Mononuclear cell (primary cell): ENCODE measurements around the gene SLC22A23. TPM values are rescaled to one million over a fixed set of nuclear protein-coding genes. Genes with fewer than 3 reads are reported as not detected.

Source experiments
- H3K27me3 ChIP-seq: 2 replicates; pipeline ENCODE4 v1.6.0; 2011; ENCODE audit warnings: low read length, control low read depth; ENCODE audit not compliant: insufficient read depth
- H3K4me1 ChIP-seq: 2 replicates; pipeline ENCODE4 v1.5.1; 2011; ENCODE audit warnings: mild to moderate bottlenecking, low read length, control low read depth; ENCODE audit not compliant: insufficient read depth
- H3K4me3 ChIP-seq: 2 replicates; pipeline ENCODE4 v1.5.1; 2011; ENCODE audit warnings: mild to moderate bottlenecking, low read length, moderate library complexity
- H3K9me3 ChIP-seq: 2 replicates; pipeline ENCODE4 v1.5.1; 2011; ENCODE audit warnings: low read depth, mild to moderate bottlenecking, control low read depth, low read length
- total RNA-seq: library from RNA; depleted of rRNA; stranded (reverse); fragments of >200 nt; gene quantifications from one replicate; pipeline ENCODE4 v1.2.3, GENCODE V29; 2012

Gene SLC22A23
- total RNA-seq, 1 donor, result 6.0 TPM

GRCh38 chr6:3220366-3220765 is 236.5 kb downstream of the SLC22A23 start:
- Histone ChIP-seq H3K4me1 (no peaks in the 10 kb centered on the region), H3K4me3 (no peak overlapping the region), H3K27me3 (peaks cover 29% of the 10 kb centered on the region), H3K9me3 (no peaks in the 10 kb centered on the region)

Other genes starting within 250 kb of the SLC22A23 start
- 0.84 TPM for gene TUBB2B, start 229.4 kb downstream of the SLC22A23 start, total RNA-seq
- gene PSMG4, start 198.1 kb downstream of the SLC22A23 start, total RNA-seq, result 11.8 TPM